PFSK-1 (cell line): Measurements from ENCODE around the gene VPS41.

ENCODE experiments used
- FOXP2 ChIP-seq: optimal IDR thresholded peaks from 2 replicates; pipeline ENCODE3; 2011; ENCODE audit warnings: borderline replicate concordance, control low read depth, inconsistent platforms; ENCODE audit not compliant: insufficient read depth; ENCODE audit errors: extremely low read length, extremely low read depth
- POLR2AphosphoS5 ChIP-seq: IDR thresholded peaks from 2 replicates; pipeline ENCODE4 v1.6.1; 2012; ENCODE audit warnings: low read depth, mild to moderate bottlenecking, control low read depth, low read length, moderate library complexity
- SIN3A ChIP-seq: IDR thresholded peaks from 2 replicates; pipeline ENCODE4 v1.6.1; 2012; ENCODE audit warnings: mild to moderate bottlenecking, low read length, moderate library complexity, borderline replicate concordance; ENCODE audit not compliant: insufficient read depth
- TAF1 ChIP-seq: IDR thresholded peaks from 2 replicates; pipeline ENCODE4 v1.6.1; 2012; ENCODE audit warnings: low read length, control low read depth, borderline replicate concordance; ENCODE audit not compliant: insufficient read depth
- TF ChIP-seq, protein P1 (sequence below), 2 experiments: IDR thresholded peaks; 2 replicates each; pipeline versions ENCODE4 v1.6.1 to v1.8.0; 2011 to 2012; ENCODE audit warnings: low read depth in 2 of 2, low read length in 2 of 2, control low read depth in 1 of 2, inconsistent platforms in 1 of 2, mild to moderate bottlenecking in 1 of 2, moderate library complexity in 1 of 2; ENCODE audit not compliant: insufficient read depth in 1 of 2

The VPS41 gene

DNA sequence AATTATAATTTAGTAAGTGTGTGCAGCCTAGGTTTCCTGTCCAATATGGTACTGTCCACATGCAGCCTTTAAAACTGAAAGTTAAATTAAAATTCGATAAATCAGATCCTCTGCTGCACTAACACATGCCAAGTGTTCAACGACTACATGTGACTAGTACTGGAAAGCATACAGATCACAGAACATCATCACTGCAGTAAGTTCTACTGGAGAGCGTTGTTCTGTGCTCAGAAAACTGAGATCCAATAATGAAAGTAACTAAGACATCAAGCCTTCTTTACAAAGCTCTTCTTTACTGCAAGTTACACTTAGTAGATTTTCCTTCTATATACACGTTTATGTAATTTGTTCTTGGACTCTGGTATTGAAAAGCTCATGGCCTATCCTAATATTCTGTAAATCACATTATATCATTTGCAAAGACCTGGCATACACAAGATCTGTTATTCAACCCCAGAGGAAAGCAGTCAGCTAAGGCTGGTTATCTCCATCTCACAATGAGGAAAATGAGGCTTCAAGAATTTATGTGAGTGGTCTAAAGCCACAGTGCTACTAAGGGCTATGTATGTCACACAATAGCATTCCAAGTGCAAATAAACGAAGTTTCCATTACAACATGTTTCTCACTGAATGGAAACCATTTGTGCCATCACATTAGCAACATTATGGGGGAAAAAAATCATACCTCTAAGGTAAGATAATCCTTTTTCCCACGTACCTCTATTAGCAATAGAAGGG is 77.6 kb downstream of the VPS41 start:
- TF ChIP-seq, protein P1, sequence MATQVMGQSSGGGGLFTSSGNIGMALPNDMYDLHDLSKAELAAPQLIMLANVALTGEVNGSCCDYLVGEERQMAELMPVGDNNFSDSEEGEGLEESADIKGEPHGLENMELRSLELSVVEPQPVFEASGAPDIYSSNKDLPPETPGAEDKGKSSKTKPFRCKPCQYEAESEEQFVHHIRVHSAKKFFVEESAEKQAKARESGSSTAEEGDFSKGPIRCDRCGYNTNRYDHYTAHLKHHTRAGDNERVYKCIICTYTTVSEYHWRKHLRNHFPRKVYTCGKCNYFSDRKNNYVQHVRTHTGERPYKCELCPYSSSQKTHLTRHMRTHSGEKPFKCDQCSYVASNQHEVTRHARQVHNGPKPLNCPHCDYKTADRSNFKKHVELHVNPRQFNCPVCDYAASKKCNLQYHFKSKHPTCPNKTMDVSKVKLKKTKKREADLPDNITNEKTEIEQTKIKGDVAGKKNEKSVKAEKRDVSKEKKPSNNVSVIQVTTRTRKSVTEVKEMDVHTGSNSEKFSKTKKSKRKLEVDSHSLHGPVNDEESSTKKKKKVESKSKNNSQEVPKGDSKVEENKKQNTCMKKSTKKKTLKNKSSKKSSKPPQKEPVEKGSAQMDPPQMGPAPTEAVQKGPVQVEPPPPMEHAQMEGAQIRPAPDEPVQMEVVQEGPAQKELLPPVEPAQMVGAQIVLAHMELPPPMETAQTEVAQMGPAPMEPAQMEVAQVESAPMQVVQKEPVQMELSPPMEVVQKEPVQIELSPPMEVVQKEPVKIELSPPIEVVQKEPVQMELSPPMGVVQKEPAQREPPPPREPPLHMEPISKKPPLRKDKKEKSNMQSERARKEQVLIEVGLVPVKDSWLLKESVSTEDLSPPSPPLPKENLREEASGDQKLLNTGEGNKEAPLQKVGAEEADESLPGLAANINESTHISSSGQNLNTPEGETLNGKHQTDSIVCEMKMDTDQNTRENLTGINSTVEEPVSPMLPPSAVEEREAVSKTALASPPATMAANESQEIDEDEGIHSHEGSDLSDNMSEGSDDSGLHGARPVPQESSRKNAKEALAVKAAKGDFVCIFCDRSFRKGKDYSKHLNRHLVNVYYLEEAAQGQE (IDR thresholded peaks at IDR 0.05; ENCODE audit: insufficient read depth in 1 of 2, low read depth in 2 of 2, low read length in 2 of 2): no peak
- TF ChIP-seq POLR2AphosphoS5 (no peak), FOXP2 (no peak), SIN3A (no peak), TAF1 (no peak)

DNA sequence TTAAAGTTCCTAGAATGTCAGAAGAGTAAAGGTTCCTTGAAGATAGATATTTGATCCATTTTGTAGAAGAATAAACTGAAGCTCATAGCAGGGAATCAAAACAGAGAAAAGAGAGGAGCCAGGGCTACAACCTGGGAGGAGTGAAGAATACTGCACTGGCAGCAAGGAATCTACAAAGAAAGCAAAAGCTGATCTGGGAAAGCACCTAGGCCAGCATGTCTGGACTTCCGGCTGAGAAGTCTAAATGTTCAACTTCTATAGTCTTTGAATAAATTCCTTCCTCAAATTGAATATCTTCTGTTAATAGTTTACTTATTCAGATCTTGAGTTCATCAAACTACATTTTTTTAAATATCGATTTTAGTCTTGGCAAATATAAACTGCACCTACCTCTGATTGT is 78.2 kb downstream of the VPS41 start:
- TF ChIP-seq SIN3A (no peak), FOXP2 (no peak), TAF1 (no peak), POLR2AphosphoS5 (no peak)
- TF ChIP-seq, protein P1 (IDR thresholded peaks at IDR 0.05; ENCODE audit: insufficient read depth in 1 of 2, low read depth in 2 of 2, low read length in 2 of 2): no peak

DNA sequence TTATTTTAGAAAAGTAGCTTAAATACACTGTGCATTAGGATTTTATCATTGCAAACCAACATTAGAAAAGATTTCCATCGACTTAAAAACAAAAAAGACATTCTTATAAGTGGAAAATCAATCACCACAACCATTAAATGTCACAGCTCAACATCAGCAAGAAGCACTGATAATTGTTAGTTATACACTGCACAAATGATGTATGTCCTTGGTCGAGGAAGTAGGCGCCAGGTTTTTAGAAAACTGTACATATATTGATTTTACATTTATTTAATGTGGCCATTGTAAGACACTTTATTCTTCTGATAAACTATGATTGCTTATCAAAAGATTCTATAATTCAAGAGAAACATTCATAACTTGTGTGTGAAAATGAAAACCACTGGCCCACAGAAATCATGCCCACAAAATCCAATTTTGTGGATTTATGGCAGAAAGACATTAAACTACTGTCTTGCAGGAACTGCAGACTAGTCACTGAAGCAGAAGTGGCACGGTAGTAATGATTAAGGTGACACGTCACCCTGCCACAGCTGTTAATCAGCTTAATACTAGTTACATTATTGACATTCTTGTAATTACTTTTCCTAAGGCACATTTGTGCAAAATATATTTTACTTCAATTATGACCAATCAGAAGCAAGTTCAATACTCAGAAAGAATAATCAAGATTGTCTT is 79.4 kb downstream of the VPS41 start:
- no peak for TF ChIP-seq SIN3A
- TF ChIP-seq FOXP2: no peak
- TF ChIP-seq, protein P1 (IDR thresholded peaks at IDR 0.05; ENCODE audit: insufficient read depth in 1 of 2, low read depth in 2 of 2, low read length in 2 of 2): no peak
- TF ChIP-seq TAF1: no peak
- TF ChIP-seq POLR2AphosphoS5: no peak

DNA sequence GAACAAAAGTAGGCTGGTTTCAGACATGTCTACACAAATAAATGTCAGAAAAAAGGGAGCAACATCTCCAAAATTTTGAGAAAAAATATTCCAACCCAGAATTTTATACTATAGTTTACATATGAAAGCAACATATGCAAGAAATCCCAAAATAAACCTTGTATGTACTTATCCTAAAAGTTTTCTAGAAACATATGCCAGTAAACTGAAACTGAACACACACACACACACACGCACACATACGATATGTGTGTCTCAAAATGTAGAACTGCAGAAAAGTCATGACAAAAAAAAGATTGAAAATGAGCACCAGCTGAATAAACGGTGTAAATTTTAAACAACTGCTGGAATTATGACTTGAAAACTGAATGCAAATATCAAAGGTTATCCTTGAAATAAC is 81.0 kb downstream of the VPS41 start:
- TF ChIP-seq SIN3A (no peak), POLR2AphosphoS5 (no peak), TAF1 (no peak), FOXP2 (no peak)
- TF ChIP-seq, protein P1 (IDR thresholded peaks at IDR 0.05; ENCODE audit: insufficient read depth in 1 of 2, low read depth in 2 of 2, low read length in 2 of 2): no peak
